ENCODE data around the gene APBB2. TPM values are rescaled to one million over a fixed set of nuclear protein-coding genes. Genes with fewer than 3 reads are reported as not detected.
A peak's percentile ranks its signal among the peaks of the same experiment; 100 is the strongest.
"Not testable (repeated sequence)": the region's sequence is repeated elsewhere in the genome, so short reads cannot be mapped to it uniquely, and the experiment has no call there.

Gene APBB2
- total RNA-seq, 4 donors from 2014 or later: 51.7 to 75.9 (median 71.1) TPM

- no peaks in the 10 kb centered on the region for H3K27me3 ChIP-seq
- intact Hi-C loops (cut with DNase I): no loop called here
- H3K4me3 ChIP-seq: no peak overlapping the region
- H3K9me3 ChIP-seq: no peaks in the 10 kb centered on the region
- peaks cover 0 to 6% (median 0%) of the 10 kb centered on the region in 4 donors for H3K4me1 ChIP-seq
- no peaks in the 10 kb centered on the region for H3K36me3 ChIP-seq
- no peak overlapping the region for H3K27ac ChIP-seq (replicated peaks in 1 of 4)
- no peak for TF ChIP-seq EP300 (IDR thresholded peaks at IDR 0.05)
- no peak for TF ChIP-seq POLR2A (IDR thresholded peaks at IDR 0.05; ENCODE audit: low read depth)
- TF ChIP-seq CTCF (IDR thresholded peaks at IDR 0.05): no peak
- TF ChIP-seq POLR2AphosphoS5 (IDR thresholded peaks at IDR 0.05): no peak
- DNase-seq (ENCODE audit: extremely low spot score): no peak
- WGBS: 95% methylated on average over 1 of the region's 1 CpG
These were observed 214.0 kb downstream of the APBB2 start for GRCh38 chr4:41000356-41000755.

- Histone ChIP-seq H3K27me3 (no peaks in the 10 kb centered on the region), H3K4me1 (peaks cover 0 to 6% (median 0%) of the 10 kb centered on the region in 4 donors), H3K4me3 (no peak overlapping the region), H3K9me3 (no peaks in the 10 kb centered on the region), H3K27ac (replicated peaks in 1 of 4) (no peak overlapping the region), H3K36me3 (no peaks in the 10 kb centered on the region)
- peak; percentile 35 to 37 for TF ChIP-seq POLR2AphosphoS5 (IDR thresholded peaks at IDR 0.05)
- TF ChIP-seq POLR2A (IDR thresholded peaks at IDR 0.05; ENCODE audit: low read depth): no peak
- no peak for TF ChIP-seq EP300 (IDR thresholded peaks at IDR 0.05)
- no peak for TF ChIP-seq CTCF (IDR thresholded peaks at IDR 0.05)
- DNase-seq (ENCODE audit: extremely low spot score): no peak
- intact Hi-C loops (cut with DNase I): no loop called here
- 91% methylated on average over 10 of the region's 10 CpGs for WGBS
These were observed 215.5 kb downstream of the APBB2 start for GRCh38 chr4:40998675-40999358.

- Histone ChIP-seq H3K36me3 (no peaks in the 10 kb centered on the region), H3K27ac (replicated peaks in 1 of 4) (no peak overlapping the region), H3K9me3 (no peaks in the 10 kb centered on the region), H3K4me3 (no peak overlapping the region), H3K27me3 (no peaks in the 10 kb centered on the region), H3K4me1 (peaks cover 0 to 6% (median 3%) of the 10 kb centered on the region in 4 donors)
- WGBS: 89% methylated on average over 2 of the region's 2 CpGs
- intact Hi-C loops (cut with DNase I): no loop called here
- no peak for DNase-seq (ENCODE audit: extremely low spot score)
- no peak for TF ChIP-seq EP300 (IDR thresholded peaks at IDR 0.05)
- no peak for TF ChIP-seq CTCF (IDR thresholded peaks at IDR 0.05)
- TF ChIP-seq POLR2A (IDR thresholded peaks at IDR 0.05; ENCODE audit: low read depth): no peak
- TF ChIP-seq POLR2AphosphoS5 (IDR thresholded peaks at IDR 0.05): no peak
These were observed 218.5 kb downstream of the APBB2 start for GRCh38 chr4:40995850-40996249.

GRCh38 chr4:40994321-40994720 is 220.0 kb downstream of the APBB2 start:
- H3K27ac ChIP-seq (replicated peaks in 1 of 4); intact Hi-C loops (cut with DNase I); H3K27me3 ChIP-seq; H3K9me3 ChIP-seq; H3K4me3 ChIP-seq; H3K36me3 ChIP-seq; DNase-seq (ENCODE audit: extremely low spot score); H3K4me1 ChIP-seq: not testable (repeated sequence)
- 72% methylated on average over 4 of the region's 4 CpGs for WGBS

GRCh38 chr4:40993296-40993693 is 221.0 kb downstream of the APBB2 start:
- 75% methylated on average over 2 of the region's 2 CpGs for WGBS
- H3K4me3 ChIP-seq; DNase-seq (ENCODE audit: extremely low spot score); intact Hi-C loops (cut with DNase I); H3K27me3 ChIP-seq; H3K9me3 ChIP-seq; H3K4me1 ChIP-seq; H3K27ac ChIP-seq (replicated peaks in 1 of 4); H3K36me3 ChIP-seq: not testable (repeated sequence)

All from esophagus muscularis mucosa (tissue), 4 donors.